CD4-positive, alpha-beta T cell (primary cell): ENCODE data around the gene OCA2. TPM values are rescaled to one million over a fixed set of nuclear protein-coding genes. Genes with fewer than 3 reads are reported as not detected.

ENCODE experiments used
- ATAC-seq: fragments of 200-7000 bp; cut with Tn5 transposase; one replicate; pipeline ENCODE4 v1.10.0; 2022; ENCODE audit warnings: mild to moderate bottlenecking; ENCODE audit not compliant: poor library complexity
- CTCF ChIA-PET: fragments of 350-600 bp; sonication (Branson Sonifier 250); formaldehyde crosslinking; loops from one replicate; lab custom pipeline; 2021; ENCODE audit warnings: antibody characterized with exemption, inconsistent platforms; lab: Charles Lee
- POLR2A ChIA-PET: fragments of 350-600 bp; sonication (Branson Sonifier 250); formaldehyde crosslinking; loops from one replicate; lab custom pipeline; 2021; ENCODE audit warnings: antibody characterized with exemption, inconsistent platforms; lab: Charles Lee
- DNase-seq, 14 experiments: peaks; one replicate each; pipeline ENCODE4 v3.0.0-alpha.2; 2013 to 2020; ENCODE audit warnings: mixed read lengths in 2 of 14
- H3K27ac ChIP-seq, 2 donors: one replicate each; pipeline versions ENCODE4 v1.5.1 to v1.7.0; 2013; ENCODE audit warnings: low read length in 2 of 2, low read depth in 1 of 2, mild to moderate bottlenecking in 1 of 2
- H3K27me3 ChIP-seq, 2 experiments: 1 replicate in 1 of 2; 2 replicates in 1 of 2; pipeline versions ENCODE4 v1.6.1 to v1.7.0; 2013; ENCODE audit warnings: low read length in 2 of 2, control low read depth in 1 of 2, mild to moderate bottlenecking in 1 of 2, moderate library complexity in 1 of 2; ENCODE audit not compliant: insufficient read depth in 2 of 2, control insufficient read depth in 1 of 2
- H3K36me3 ChIP-seq: one replicate; pipeline ENCODE4 v1.6.1; 2013; ENCODE audit warnings: low read length, control low read depth; ENCODE audit not compliant: insufficient read depth
- H3K4me1 ChIP-seq: one replicate; pipeline ENCODE4 v1.6.1; 2013; ENCODE audit warnings: low read length, control low read depth; ENCODE audit not compliant: insufficient read depth
- H3K4me3 ChIP-seq: one replicate; pipeline ENCODE4 v1.5.1; 2013; ENCODE audit warnings: mild to moderate bottlenecking, low read length, moderate library complexity
- H3K9me3 ChIP-seq, 2 experiments: 1 replicate in 1 of 2; 2 replicates in 1 of 2; pipeline versions ENCODE4 v1.6.1 to v1.7.0; 2013; ENCODE audit warnings: low read length in 2 of 2, mild to moderate bottlenecking in 2 of 2, control low read depth in 1 of 2, moderate library complexity in 1 of 2; ENCODE audit not compliant: control insufficient read depth in 1 of 2, insufficient read depth in 1 of 2
- H3K27ac Mint-ChIP-seq: one replicate; pipeline ENCODE4 v1.8.0; 2020; ENCODE audit warnings: mixed read lengths
- H3K27me3 Mint-ChIP-seq: one replicate; pipeline ENCODE4 v1.8.0; 2021; ENCODE audit warnings: mixed read lengths
- H3K36me3 Mint-ChIP-seq: one replicate; pipeline ENCODE4 v1.8.0; 2021; ENCODE audit warnings: low read depth, mixed read lengths
- H3K4me1 Mint-ChIP-seq: one replicate; pipeline ENCODE4 v1.8.0; 2021; ENCODE audit warnings: low read depth, mixed read lengths
- H3K4me3 Mint-ChIP-seq: one replicate; pipeline ENCODE4 v1.8.0; 2020; ENCODE audit warnings: mild to moderate bottlenecking, mixed read lengths
- H3K9me3 Mint-ChIP-seq: one replicate; pipeline ENCODE4 v1.8.0; 2020; ENCODE audit warnings: mixed read lengths
- CTCF ChIP-seq: fragments of 200-600 bp; IDR thresholded peaks from one replicate; pipeline ENCODE4 v1.8.0; 2022; ENCODE audit warnings: antibody characterized with exemption, mild to moderate bottlenecking
- intact Hi-C, 2 experiments: fragments of 100-400 bp; cut with DNase I in 1 of 2; cut with micrococcal nuclease in 1 of 2; formaldehyde crosslinking; loops; one replicate each; pipeline versions ENCODE4 v1.15.1 to v1.9.0; 2023 to 2025; cut with DNase I, micrococcal nuclease
- total RNA-seq, 174 experiments: library from RNA in 2 of 174; stranded (reverse) in 2 of 174; gene quantifications; one replicate each; pipeline ENCODE4 v1.2.3 and lab custom pipeline; 2021 to 2026

The OCA2 gene
- total RNA-seq, 2 experiments from 2014 or later: not detected

- POLR2A ChIA-PET: no interaction called here
- H3K4me1 ChIP-seq: no peaks in the 10 kb centered on the region
- H3K4me1 Mint-ChIP-seq: no peaks in the 10 kb centered on the region
- no peaks in the 10 kb centered on the region for H3K36me3 Mint-ChIP-seq
- H3K36me3 ChIP-seq: no peaks in the 10 kb centered on the region
- CTCF ChIA-PET: no interaction called here
- no peak overlapping the region for H3K27ac Mint-ChIP-seq
- no peaks in the 10 kb centered on the region for H3K27me3 ChIP-seq
- H3K27me3 Mint-ChIP-seq: no peaks in the 10 kb centered on the region
- TF ChIP-seq CTCF: no peak
- H3K27ac ChIP-seq: no peak overlapping the region
- intact Hi-C loops: no loop called here
- ATAC-seq (no peak), DNase-seq (no peak)
- no peak overlapping the region for H3K4me3 ChIP-seq
- peaks cover 14 to 21% of the 10 kb centered on the region in 2 experiments for H3K9me3 ChIP-seq
- no peak overlapping the region for H3K4me3 Mint-ChIP-seq
- peaks cover 4% of the 10 kb centered on the region for H3K9me3 Mint-ChIP-seq
Observed at GRCh38 chr15:27734785-27735495, 364.2 kb downstream of the OCA2 start.

GRCh38 chr15:27731776-27732175 lies 367.3 kb downstream of the OCA2 start:
- Mint-ChIP-seq H3K4me1 (no peaks in the 10 kb centered on the region), H3K27ac (no peak overlapping the region), H3K27me3 (no peaks in the 10 kb centered on the region), H3K9me3 (peaks cover 6% of the 10 kb centered on the region), H3K36me3 (no peaks in the 10 kb centered on the region), H3K4me3 (no peak overlapping the region)
- Histone ChIP-seq H3K27me3 (no peaks in the 10 kb centered on the region), H3K4me3 (no peak overlapping the region), H3K36me3 (no peaks in the 10 kb centered on the region), H3K9me3 (peaks cover 14 to 21% of the 10 kb centered on the region in 2 experiments), H3K27ac (no peak overlapping the region), H3K4me1 (no peaks in the 10 kb centered on the region)
- ChIA-PET CTCF (no interaction called here), POLR2A (no interaction called here)
- DNase-seq: no peak
- TF ChIP-seq CTCF: no peak
- intact Hi-C loops: no loop called here
- ATAC-seq: no peak

GRCh38 chr15:27730868-27731267 lies 368.2 kb downstream of the OCA2 start:
- Mint-ChIP-seq H3K4me3 (no peak overlapping the region), H3K4me1 (no peaks in the 10 kb centered on the region), H3K9me3 (peaks cover 6% of the 10 kb centered on the region), H3K27me3 (no peaks in the 10 kb centered on the region), H3K36me3 (no peaks in the 10 kb centered on the region), H3K27ac (no peak overlapping the region)
- DNase-seq (no peak), ATAC-seq (no peak)
- Histone ChIP-seq H3K27me3 (no peaks in the 10 kb centered on the region), H3K4me1 (no peaks in the 10 kb centered on the region), H3K36me3 (no peaks in the 10 kb centered on the region), H3K9me3 (peaks cover 14 to 23% of the 10 kb centered on the region in 2 experiments), H3K27ac (no peak overlapping the region), H3K4me3 (no peak overlapping the region)
- intact Hi-C loops: no loop called here
- CTCF ChIA-PET: no interaction called here
- POLR2A ChIA-PET: no interaction called here
- TF ChIP-seq CTCF: no peak
